Type B pancreatic cell (in vitro differentiated cells): ENCODE measurements around the gene FRY. TPM values are rescaled to one million over a fixed set of nuclear protein-coding genes. Genes with fewer than 3 reads are reported as not detected.

Source experiments
- DNase-seq: peaks from one replicate; pipeline ENCODE4 v3.0.0; 2021; ENCODE audit warnings: mixed read lengths; ENCODE audit not compliant: unreplicated experiment; ENCODE audit errors: extremely low spot score
- H3K27ac Mint-ChIP-seq: 2 replicates; pipeline ENCODE4 v1.8.0; 2021; ENCODE audit warnings: mild to moderate bottlenecking, mixed read lengths
- H3K27me3 Mint-ChIP-seq: 2 replicates; pipeline ENCODE4 v1.8.0; 2021; ENCODE audit warnings: mixed read lengths
- H3K36me3 Mint-ChIP-seq: 2 replicates; pipeline ENCODE4 v1.8.0; 2021; ENCODE audit warnings: mixed read lengths
- H3K4me1 Mint-ChIP-seq: one replicate; pipeline ENCODE4 v1.8.0; 2021; ENCODE audit warnings: mixed read lengths; ENCODE audit not compliant: unreplicated experiment
- H3K4me3 Mint-ChIP-seq: 2 replicates; pipeline ENCODE4 v1.8.0; 2021; ENCODE audit warnings: mild to moderate bottlenecking, mixed read lengths
- H3K9me3 Mint-ChIP-seq: 2 replicates; pipeline ENCODE4 v1.8.0; 2021; ENCODE audit warnings: mixed read lengths
- total RNA-seq: library from RNA; stranded (reverse); gene quantifications from 2 replicates; pipeline ENCODE4 v1.2.1, GENCODE V29; 2021; ENCODE audit warnings: low replicate concordance
- TF ChIP-seq, protein P1 (sequence below): fragments of 200-600 bp; sonication (generic); conservative IDR thresholded peaks from 2 replicates; pipeline ENCODE4 v1.5.0; 2021; ENCODE audit warnings: antibody characterized with exemption, mild to moderate bottlenecking

The FRY gene
- total RNA-seq, 1 donor from 2014 or later, result 13.4 TPM

DNA sequence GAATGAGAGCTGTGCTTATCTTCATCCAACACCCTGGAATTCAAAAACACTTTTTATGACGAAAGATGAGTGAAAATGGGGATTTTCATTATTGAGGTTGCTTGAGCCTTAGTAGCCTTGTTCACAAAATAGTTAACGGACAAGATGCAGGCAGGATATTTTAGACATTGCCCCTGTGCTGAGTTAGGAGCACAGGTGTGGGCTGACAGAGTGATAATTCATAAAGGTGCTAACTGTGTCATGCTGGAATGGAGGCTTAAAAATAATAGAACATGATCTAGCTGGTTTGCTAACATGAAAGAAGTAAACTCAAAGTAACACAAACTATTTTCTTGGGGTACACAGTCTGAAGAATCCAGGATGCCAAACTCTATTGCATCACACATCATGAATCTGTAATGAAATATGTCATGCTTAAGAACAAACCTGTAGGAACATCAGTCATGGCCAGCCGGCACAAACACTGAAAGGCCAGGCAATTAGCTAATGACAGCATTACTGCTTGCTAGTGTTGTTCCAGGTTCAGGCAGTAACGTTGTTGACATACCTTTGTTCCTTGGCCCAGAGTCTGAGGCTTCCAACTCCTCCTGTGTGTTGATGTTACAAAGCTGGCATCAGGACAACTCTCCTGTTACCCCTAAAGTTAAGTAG lies 55.3 kb downstream of the FRY start:
- Mint-ChIP-seq H3K27ac (no peak overlapping the region), H3K9me3 (peaks cover 3% of the 10 kb centered on the region), H3K27me3 (no peaks in the 10 kb centered on the region), H3K4me1 (no peaks in the 10 kb centered on the region), H3K4me3 (no peak overlapping the region), H3K36me3 (no peaks in the 10 kb centered on the region)
- DNase-seq, result no peak
- TF ChIP-seq, protein P1, sequence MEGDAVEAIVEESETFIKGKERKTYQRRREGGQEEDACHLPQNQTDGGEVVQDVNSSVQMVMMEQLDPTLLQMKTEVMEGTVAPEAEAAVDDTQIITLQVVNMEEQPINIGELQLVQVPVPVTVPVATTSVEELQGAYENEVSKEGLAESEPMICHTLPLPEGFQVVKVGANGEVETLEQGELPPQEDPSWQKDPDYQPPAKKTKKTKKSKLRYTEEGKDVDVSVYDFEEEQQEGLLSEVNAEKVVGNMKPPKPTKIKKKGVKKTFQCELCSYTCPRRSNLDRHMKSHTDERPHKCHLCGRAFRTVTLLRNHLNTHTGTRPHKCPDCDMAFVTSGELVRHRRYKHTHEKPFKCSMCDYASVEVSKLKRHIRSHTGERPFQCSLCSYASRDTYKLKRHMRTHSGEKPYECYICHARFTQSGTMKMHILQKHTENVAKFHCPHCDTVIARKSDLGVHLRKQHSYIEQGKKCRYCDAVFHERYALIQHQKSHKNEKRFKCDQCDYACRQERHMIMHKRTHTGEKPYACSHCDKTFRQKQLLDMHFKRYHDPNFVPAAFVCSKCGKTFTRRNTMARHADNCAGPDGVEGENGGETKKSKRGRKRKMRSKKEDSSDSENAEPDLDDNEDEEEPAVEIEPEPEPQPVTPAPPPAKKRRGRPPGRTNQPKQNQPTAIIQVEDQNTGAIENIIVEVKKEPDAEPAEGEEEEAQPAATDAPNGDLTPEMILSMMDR, result no peak

DNA sequence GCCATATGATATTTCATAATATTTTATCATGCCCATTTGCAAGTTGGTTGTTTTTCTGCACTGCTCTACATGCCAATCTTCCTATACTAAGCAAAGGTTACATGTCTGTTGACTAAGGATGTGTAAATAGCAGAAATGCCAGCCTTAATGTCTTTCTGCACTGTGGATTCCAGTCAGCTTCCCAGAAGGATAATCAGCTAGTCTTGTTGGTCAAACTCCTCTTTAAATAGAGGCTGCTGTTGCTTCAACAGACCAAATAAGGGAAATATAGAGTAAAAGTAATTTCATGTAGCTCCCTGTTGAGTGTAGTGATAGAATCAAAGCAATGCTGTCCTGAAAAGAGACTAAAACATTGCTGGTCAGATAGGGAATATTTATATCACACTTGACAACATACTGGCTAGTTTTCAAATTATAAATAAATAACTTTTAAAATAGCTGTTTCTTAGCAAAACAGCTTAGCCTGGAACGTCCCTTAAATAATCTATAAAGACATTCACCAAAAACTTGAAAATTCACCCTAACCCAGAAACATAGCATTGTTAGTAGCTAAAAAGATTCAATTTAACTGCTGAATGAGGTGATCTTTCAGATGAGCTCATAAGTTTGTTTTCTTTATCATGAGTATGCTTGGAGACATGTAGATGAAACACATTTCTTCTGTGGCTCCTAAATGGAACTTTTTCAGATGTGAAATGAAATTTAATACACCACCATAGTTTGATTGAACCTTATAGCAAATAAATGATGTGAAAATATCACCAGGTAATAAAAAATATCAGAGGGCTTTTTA lies 56.6 kb downstream of the FRY start:
- Mint-ChIP-seq H3K4me3 (no peak overlapping the region), H3K4me1 (no peaks in the 10 kb centered on the region), H3K27me3 (no peaks in the 10 kb centered on the region), H3K36me3 (no peaks in the 10 kb centered on the region), H3K27ac (no peak overlapping the region), H3K9me3 (peaks cover 3% of the 10 kb centered on the region)
- DNase-seq, result no peak
- TF ChIP-seq, protein P1, result no peak

DNA sequence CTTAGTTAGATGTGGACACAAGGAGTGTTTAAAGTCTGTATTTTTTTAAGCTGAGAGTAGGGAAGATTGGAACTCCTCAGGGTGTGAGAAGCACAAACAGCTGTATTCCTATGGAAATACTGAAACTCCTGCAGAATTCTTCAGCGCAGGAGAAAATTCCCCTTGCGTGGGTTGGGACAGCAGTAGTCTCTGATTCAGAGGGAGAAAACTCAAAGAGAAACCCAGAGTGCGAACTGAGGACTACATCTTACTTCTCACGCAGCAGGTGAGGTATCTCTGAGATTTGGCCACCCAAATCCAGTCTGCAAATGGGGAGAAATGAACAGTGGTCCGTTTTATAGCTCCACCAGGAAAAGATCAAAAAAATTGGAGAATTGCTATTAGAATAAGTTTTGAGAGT lies 60.9 kb downstream of the FRY start:
- no peaks in the 10 kb centered on the region for H3K27me3 Mint-ChIP-seq
- H3K4me3 Mint-ChIP-seq, result no peak overlapping the region
- H3K27ac Mint-ChIP-seq, result no peak overlapping the region
- TF ChIP-seq, protein P1, result no peak
- peaks cover 8% of the 10 kb centered on the region for H3K9me3 Mint-ChIP-seq
- DNase-seq, result no peak
- no peaks in the 10 kb centered on the region for H3K36me3 Mint-ChIP-seq
- H3K4me1 Mint-ChIP-seq, result no peaks in the 10 kb centered on the region

DNA sequence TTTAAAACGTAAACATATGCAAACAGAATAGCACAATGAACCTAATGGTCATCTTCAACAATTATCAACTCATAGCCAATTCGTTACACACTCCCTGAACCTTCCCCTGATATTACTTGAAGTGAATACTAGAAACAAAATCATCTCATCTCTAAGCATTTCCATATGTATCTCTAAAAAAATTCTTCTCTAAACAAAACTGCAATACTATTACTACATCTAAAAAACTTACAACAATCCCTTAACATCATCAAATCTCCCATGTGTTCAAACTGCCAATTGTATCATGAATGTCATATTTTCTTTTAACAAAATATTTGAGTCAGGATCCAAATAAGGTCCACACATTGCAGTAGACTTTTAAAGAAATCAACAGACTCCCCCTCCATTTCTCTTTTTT lies 61.4 kb downstream of the FRY start:
- no peak for DNase-seq
- no peaks in the 10 kb centered on the region for H3K36me3 Mint-ChIP-seq
- TF ChIP-seq, protein P1, result no peak
- H3K27me3 Mint-ChIP-seq, result no peaks in the 10 kb centered on the region
- no peaks in the 10 kb centered on the region for H3K4me1 Mint-ChIP-seq
- H3K4me3 Mint-ChIP-seq, result no peak overlapping the region
- H3K9me3 Mint-ChIP-seq, result peaks cover 8% of the 10 kb centered on the region
- no peak overlapping the region for H3K27ac Mint-ChIP-seq

DNA sequence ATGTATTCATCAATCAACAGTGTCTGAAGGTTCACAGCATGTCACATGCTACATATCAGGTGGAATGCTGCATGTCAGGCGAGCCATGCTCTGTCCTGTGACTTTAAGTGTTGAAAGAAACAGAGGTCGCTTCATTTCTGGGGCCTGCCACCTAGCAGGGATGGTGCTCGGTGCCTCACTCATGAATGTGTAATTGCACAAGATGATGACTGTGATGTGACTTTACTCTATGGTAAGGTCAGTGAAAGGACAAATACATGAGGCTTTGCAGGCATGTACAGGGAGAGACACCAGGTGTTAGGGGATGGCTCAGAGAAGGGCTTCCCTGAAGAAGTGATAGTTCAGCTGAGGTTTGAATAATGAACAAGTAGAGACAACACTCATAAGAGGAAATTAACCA lies 66.7 kb downstream of the FRY start:
- no peak for DNase-seq
- peaks cover 4% of the 10 kb centered on the region for H3K9me3 Mint-ChIP-seq
- no peaks in the 10 kb centered on the region for H3K4me1 Mint-ChIP-seq
- no peaks in the 10 kb centered on the region for H3K27me3 Mint-ChIP-seq
- TF ChIP-seq, protein P1, result no peak
- H3K27ac Mint-ChIP-seq, result no peak overlapping the region
- H3K4me3 Mint-ChIP-seq, result no peak overlapping the region
- H3K36me3 Mint-ChIP-seq, result no peaks in the 10 kb centered on the region
